Keratinocyte (primary cell): ENCODE measurements around the gene CDKN1C. TPM values are rescaled to one million over a fixed set of nuclear protein-coding genes. Genes with fewer than 3 reads are reported as not detected.

ENCODE experiments used
- DNase-seq: peaks from one replicate; pipeline ENCODE4 v3.0.0-alpha.2; 2011; ENCODE audit warnings: low read depth, missing footprints, low spot score
- FAIRE-seq: peaks from 2 replicates; lab custom pipeline; 2011; peaks lifted over from hg19 to GRCh38; lab: Jason Lieb, UNC
- H2AFZ ChIP-seq: 2 replicates; pipeline ENCODE4 v1.6.0; 2012; ENCODE audit warnings: low read length, control low read depth, inconsistent platforms; ENCODE audit not compliant: control insufficient read depth
- H3K27ac ChIP-seq: 2 replicates; pipeline ENCODE4 v1.5.1; 2011; ENCODE audit warnings: low read length; ENCODE audit not compliant: control insufficient read depth, insufficient read depth
- H3K27me3 ChIP-seq: 3 replicates; pipeline ENCODE4 v1.6.0; 2011; ENCODE audit warnings: low read length; ENCODE audit not compliant: control insufficient read depth, insufficient read depth; ENCODE audit errors: extremely low read depth
- H3K36me3 ChIP-seq, 2 experiments: 2 replicates in 1 of 2; 3 replicates in 1 of 2; pipeline ENCODE4 v1.5.1; 2011; ENCODE audit warnings: low read length in 2 of 2, mild to moderate bottlenecking in 1 of 2; ENCODE audit not compliant: control insufficient read depth in 2 of 2, insufficient read depth in 2 of 2; ENCODE audit errors: extremely low read depth in 1 of 2
- H3K4me1 ChIP-seq: 3 replicates; pipeline ENCODE4 v1.5.1; 2011; ENCODE audit warnings: low read length; ENCODE audit not compliant: control insufficient read depth, insufficient read depth; ENCODE audit errors: extremely low read depth
- H3K4me2 ChIP-seq: 3 replicates; pipeline ENCODE4 v1.6.0; 2011; ENCODE audit warnings: low read depth, low read length; ENCODE audit not compliant: control insufficient read depth, insufficient read depth; ENCODE audit errors: extremely low read depth
- H3K4me3 ChIP-seq, 3 experiments: fragments of 200-600 bp in 1 of 3; sonication (generic) in 1 of 3; 2 replicates in 2 of 3; 3 replicates in 1 of 3; pipeline ENCODE4 v1.5.1; 2011 to 2016; ENCODE audit warnings: low read length in 3 of 3, mild to moderate bottlenecking in 3 of 3, control low read depth in 2 of 3, inconsistent platforms in 1 of 3, low read depth in 1 of 3, mixed read lengths in 1 of 3, mixed run types in 1 of 3, moderate library complexity in 1 of 3; ENCODE audit not compliant: control insufficient read depth in 2 of 3, insufficient read depth in 2 of 3; ENCODE audit errors: extremely low read depth in 1 of 3
- H3K79me2 ChIP-seq: 2 replicates; pipeline ENCODE4 v1.6.0; 2012; ENCODE audit warnings: low read length; ENCODE audit not compliant: control insufficient read depth, insufficient read depth
- H3K9ac ChIP-seq: 3 replicates; pipeline ENCODE4 v1.6.0; 2011; ENCODE audit warnings: low read length; ENCODE audit not compliant: control insufficient read depth, insufficient read depth; ENCODE audit errors: extremely low read depth
- H3K9me1 ChIP-seq: 3 replicates; pipeline ENCODE4 v1.6.0; 2011; ENCODE audit warnings: low read length; ENCODE audit not compliant: control insufficient read depth, insufficient read depth; ENCODE audit errors: extremely low read depth
- H3K9me3 ChIP-seq: 2 replicates; pipeline ENCODE4 v1.5.1; 2012; ENCODE audit warnings: low read depth, low read length; ENCODE audit not compliant: control insufficient read depth
- H4K20me1 ChIP-seq: 3 replicates; pipeline ENCODE4 v1.6.0; 2011; ENCODE audit warnings: low read length; ENCODE audit not compliant: control insufficient read depth, insufficient read depth; ENCODE audit errors: extremely low read depth
- CTCF ChIP-seq, 3 experiments: IDR thresholded peaks in 1 of 3; conservative IDR thresholded peaks in 1 of 3; optimal IDR thresholded peaks in 1 of 3; 2 replicates in 2 of 3; 3 replicates in 1 of 3; pipeline versions ENCODE3 to v1.5.1; 2011; ENCODE audit warnings: low read length in 3 of 3, mild to moderate bottlenecking in 3 of 3, moderate library complexity in 2 of 3, control low read depth in 1 of 3, inconsistent platforms in 1 of 3; ENCODE audit not compliant: insufficient read depth in 2 of 3; ENCODE audit errors: extremely low read depth in 1 of 3
- EZH2 ChIP-seq: IDR thresholded peaks from one replicate; pipeline ENCODE4 v1.6.1; 2012; ENCODE audit warnings: inconsistent platforms, mild to moderate bottlenecking, low read length, moderate library complexity
- dilution Hi-C: fragments of 300-500 bp; cut with MboI; formaldehyde crosslinking; loops from one replicate; pipeline ENCODE4 v1.7.0; 2020; ENCODE audit warnings: low sequenced_read_pairs; ENCODE audit not compliant: extremely low pct_ligation_motif_present
- polyA plus RNA-seq, 5 experiments: library from polyadenylated mRNA; depleted of rRNA in 3 of 5; stranded (reverse) in 3 of 5; stranded (forward) in 1 of 5; unstranded in 1 of 5; fragments of >200 nt; gene quantifications; 1 replicate in 1 of 5; 2 replicates in 3 of 5; 3 replicates in 1 of 5; pipeline versions ENCODE4 v1.2.1 to v1.2.3, GENCODE V29; 2011 to 2012; ENCODE audit warnings: missing spikeins in 2 of 5, low read depth in 1 of 5, low replicate concordance in 1 of 5

The CDKN1C gene
- polyA plus RNA-seq, 1 donor (not counting 4 experiments of a cell fraction or from before 2014, with no cell fraction given): 0.37 TPM

DNA sequence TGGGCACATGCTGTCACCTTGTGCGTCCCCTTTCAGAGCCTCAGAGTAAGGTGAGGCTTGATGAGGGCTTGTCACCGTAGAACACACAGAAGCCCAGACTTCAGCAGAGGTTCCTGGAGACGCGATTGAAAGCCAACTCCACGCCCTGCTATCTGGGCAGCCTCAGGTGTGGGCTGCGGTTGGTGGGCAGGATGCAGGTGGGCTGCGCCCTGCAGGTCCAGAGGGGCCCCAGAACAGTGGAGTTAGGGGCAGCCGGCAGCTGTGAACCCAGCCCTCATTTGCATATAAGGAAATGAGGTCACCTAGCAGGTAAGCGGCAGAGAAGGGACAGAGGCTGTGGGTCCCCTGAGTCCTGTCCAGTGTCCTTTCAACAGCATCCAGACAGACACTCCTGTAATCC lies 28.2 kb upstream of the CDKN1C start:
- no peak overlapping the region for H3K4me2 ChIP-seq
- dilution Hi-C loops: no loop called here
- H3K9ac ChIP-seq: no peak overlapping the region

DNA sequence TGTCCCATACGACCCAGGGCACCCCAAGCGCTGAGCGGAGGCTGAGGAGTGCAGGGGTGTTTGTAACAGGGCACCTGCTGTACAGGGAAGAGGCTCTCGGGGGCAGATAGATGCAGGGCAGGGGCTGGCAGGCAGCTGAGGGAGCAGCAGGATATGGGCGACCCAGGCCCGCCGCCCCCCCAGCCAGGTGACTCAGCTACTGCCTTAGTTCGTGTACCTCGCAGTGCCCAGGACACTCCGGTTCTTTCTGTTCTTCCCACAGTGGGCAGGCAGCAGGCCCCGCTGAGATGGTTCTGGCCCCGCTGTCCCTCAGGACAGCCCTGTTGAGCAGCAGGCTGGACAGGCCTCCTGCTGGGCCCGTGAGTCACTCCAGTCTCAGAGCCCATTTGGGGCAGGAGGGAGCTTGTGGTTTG lies 27.4 kb upstream of the CDKN1C start:
- peak overlapping the region; percentile 63 for H3K9ac ChIP-seq
- no peaks in the 10 kb centered on the region for H3K36me3 ChIP-seq
- H3K79me2 ChIP-seq: no peaks in the 10 kb centered on the region
- H4K20me1 ChIP-seq: no peaks in the 10 kb centered on the region
- H2AFZ ChIP-seq: no peak overlapping the region
- DNase-seq (no peak), FAIRE-seq (no peak)
- H3K4me2 ChIP-seq: peak overlapping the region; percentile 64
- peak overlapping the region in 1 of 3 experiments; percentile 43 for H3K4me3 ChIP-seq
- dilution Hi-C loops: no loop called here
- peak overlapping the region; percentile 54 for H3K27ac ChIP-seq
- no peaks in the 10 kb centered on the region for H3K27me3 ChIP-seq
- H3K9me1 ChIP-seq: no peaks in the 10 kb centered on the region
- H3K9me3 ChIP-seq: no peaks in the 10 kb centered on the region
- peaks cover 29% of the 10 kb centered on the region for H3K4me1 ChIP-seq
- no peak for TF ChIP-seq CTCF (optimal IDR thresholded peaks at IDR 0.05 in 1 of 3, IDR thresholded peaks at IDR 0.05 in 1 of 3, conservative IDR thresholded peaks at IDR 0.05 in 1 of 3; ENCODE audit: extremely low read depth in 1 of 3, insufficient read depth in 2 of 3, low read length in 3 of 3)
- no peak for TF ChIP-seq EZH2

More for the DNA sequence above, 28.2 kb upstream of the CDKN1C start:
- Histone ChIP-seq H2AFZ (no peak overlapping the region), H3K27ac (no peak overlapping the region), H3K9me1 (no peaks in the 10 kb centered on the region), H3K27me3 (no peaks in the 10 kb centered on the region), H3K36me3 (no peaks in the 10 kb centered on the region), H3K4me3 (no peak overlapping the region), H3K4me1 (peaks cover 29% of the 10 kb centered on the region), H3K9me3 (no peaks in the 10 kb centered on the region), H3K79me2 (no peaks in the 10 kb centered on the region), H4K20me1 (no peaks in the 10 kb centered on the region)
- no peak for FAIRE-seq
- no peak for TF ChIP-seq CTCF (optimal IDR thresholded peaks at IDR 0.05 in 1 of 3, IDR thresholded peaks at IDR 0.05 in 1 of 3, conservative IDR thresholded peaks at IDR 0.05 in 1 of 3; ENCODE audit: extremely low read depth in 1 of 3, insufficient read depth in 2 of 3, low read length in 3 of 3)
- no peak for TF ChIP-seq EZH2
- DNase-seq: no peak
